Suppressor macrophage treated with lipopolysaccharide for 1 hour (primary cell): Measurements from ENCODE around the gene OTUD1.
"Not testable (repeated sequence)": the region's sequence is repeated elsewhere in the genome, so short reads cannot be mapped to it uniquely, and the experiment has no call there.

Experiments
- DNase-seq, 3 donors: peaks; one replicate each; pipeline ENCODE4 v3.0.0-alpha.2; 2020 to 2022

The OTUD1 gene

GRCh38 chr10:23438547-23439451 is at the start of gene OTUD1:
TSS of gene OTUD1 (plus strand) at chr10:23439075. CDS start at chr10:23439458, 383 bp downstream.
- DNase-seq: peak; percentile 97 to 99 (median 99)

- DNase-seq: not testable (repeated sequence)
These were observed 48.5 kb upstream of the OTUD1 start for GRCh38 chr10:23390408-23390807.

GRCh38 chr10:23390809-23391208 is 48.1 kb upstream of the OTUD1 start:
- no peak for DNase-seq

GRCh38 chr10:23391821-23392220 is 47.1 kb upstream of the OTUD1 start:
- DNase-seq: peak in 1 of 3 donors; percentile 18

GRCh38 chr10:23395017-23395416 is 43.9 kb upstream of the OTUD1 start:
- DNase-seq: no peak

- DNase-seq: no peak
These were observed 42.2 kb upstream of the OTUD1 start for GRCh38 chr10:23396695-23397094.

GRCh38 chr10:23399701-23400144 is 39.2 kb upstream of the OTUD1 start:
- DNase-seq: no peak

GRCh38 chr10:23402856-23403255 is 36.0 kb upstream of the OTUD1 start:
- no peak for DNase-seq

GRCh38 chr10:23403278-23403677 is 35.6 kb upstream of the OTUD1 start:
- DNase-seq: no peak

GRCh38 chr10:23403719-23404118 is 35.2 kb upstream of the OTUD1 start:
- no peak for DNase-seq

GRCh38 chr10:23404461-23404980 is 34.4 kb upstream of the OTUD1 start:
- no peak for DNase-seq

GRCh38 chr10:23405540-23405939 is 33.3 kb upstream of the OTUD1 start:
- no peak for DNase-seq

- peak; percentile 15 to 46 (median 28) for DNase-seq
These were observed 32.5 kb upstream of the OTUD1 start for GRCh38 chr10:23406409-23406808.

- DNase-seq: no peak
These were observed 30.4 kb upstream of the OTUD1 start for GRCh38 chr10:23408330-23408976.

- peak; percentile 84 to 98 (median 96) for DNase-seq
These were observed 26.7 kb upstream of the OTUD1 start for GRCh38 chr10:23412223-23412622.

- peak; percentile 66 to 96 (median 92) for DNase-seq
These were observed 25.2 kb upstream of the OTUD1 start for GRCh38 chr10:23413629-23414089.

GRCh38 chr10:23414658-23415057 is 24.2 kb upstream of the OTUD1 start:
- no peak for DNase-seq

- DNase-seq: no peak
These were observed 21.6 kb upstream of the OTUD1 start for GRCh38 chr10:23417254-23417653.

GRCh38 chr10:23418051-23418681 is 20.7 kb upstream of the OTUD1 start:
- no peak for DNase-seq

- no peak for DNase-seq
These were observed 19.7 kb upstream of the OTUD1 start for GRCh38 chr10:23419201-23419600.

- no peak for DNase-seq
These were observed 19.1 kb upstream of the OTUD1 start for GRCh38 chr10:23419655-23420329.

- DNase-seq: no peak
These were observed 17.5 kb upstream of the OTUD1 start for GRCh38 chr10:23421397-23421796.

- no peak for DNase-seq
These were observed 16.9 kb upstream of the OTUD1 start for GRCh38 chr10:23422003-23422411.
